ENCODE data around the gene WDR5B.

DNA sequence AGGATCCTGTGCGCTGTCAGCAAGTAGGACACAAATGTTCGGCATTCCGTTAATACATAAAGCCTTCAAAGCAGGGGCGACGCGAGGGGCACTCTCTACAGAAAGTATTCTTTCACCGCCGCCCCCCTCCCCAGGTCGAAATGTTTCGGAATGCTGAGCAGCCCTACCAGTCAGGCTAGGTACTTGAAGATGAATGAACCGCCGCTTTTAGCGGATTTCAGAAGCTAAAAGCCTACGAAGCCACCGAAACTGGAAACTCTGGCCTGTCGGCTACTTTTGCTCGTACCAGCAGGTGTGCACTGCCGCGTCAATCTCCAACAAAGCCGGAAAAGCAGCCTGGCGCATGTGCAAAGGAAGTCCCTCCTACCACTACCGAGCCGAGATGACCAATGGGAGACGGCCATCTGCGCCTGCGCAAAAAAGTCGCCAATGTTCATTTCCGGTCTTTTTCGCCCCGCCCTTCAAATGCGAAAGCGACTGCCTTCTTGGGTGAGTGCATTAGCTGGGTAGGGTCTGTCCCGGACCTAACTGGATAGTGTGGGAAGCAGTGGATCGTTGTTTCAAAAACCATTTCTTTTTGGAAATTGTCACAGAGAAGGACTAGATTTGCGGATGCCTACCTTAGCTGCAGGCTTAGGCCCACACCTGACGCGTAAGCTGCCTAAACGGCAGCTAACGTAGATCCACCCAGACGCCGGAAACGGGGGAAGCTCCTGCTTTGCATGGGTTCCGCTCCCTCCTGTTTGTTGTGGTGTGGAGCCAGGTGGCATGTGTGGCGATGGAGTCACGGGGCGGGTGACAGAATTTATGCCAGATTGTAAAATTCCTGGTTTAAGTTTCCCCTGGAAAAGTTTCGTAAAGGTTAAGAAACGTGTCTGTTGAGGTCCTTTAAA is at the start of gene WDR5B:
- TF ChIP-seq TBL1XR1 (IDR thresholded peaks at IDR 0.05; ENCODE audit: low read depth, low read length) (peak; percentile 83), EZH2 (IDR thresholded peaks at IDR 0.05; ENCODE audit: borderline replicate concordance, control insufficient read depth, low read depth, low read length) (no peak), CREB1 (IDR thresholded peaks at IDR 0.05; ENCODE audit: low read depth) (peak; percentile 52), POLR2AphosphoS2 (IDR thresholded peaks at IDR 0.05; ENCODE audit: low read depth, low read length) (peak; percentile 97), JUNB (IDR thresholded peaks at IDR 0.05) (no peak), SREBF2 (IDR thresholded peaks at IDR 0.05; ENCODE audit: low read length) (no peak), POLR2A (IDR thresholded peaks at IDR 0.05; ENCODE audit: low read depth, low read length) (peak; percentile 93), GABPA (IDR thresholded peaks at IDR 0.05; ENCODE audit: low read depth) (peak; percentile 86)
- TF ChIP-seq, protein P1, sequence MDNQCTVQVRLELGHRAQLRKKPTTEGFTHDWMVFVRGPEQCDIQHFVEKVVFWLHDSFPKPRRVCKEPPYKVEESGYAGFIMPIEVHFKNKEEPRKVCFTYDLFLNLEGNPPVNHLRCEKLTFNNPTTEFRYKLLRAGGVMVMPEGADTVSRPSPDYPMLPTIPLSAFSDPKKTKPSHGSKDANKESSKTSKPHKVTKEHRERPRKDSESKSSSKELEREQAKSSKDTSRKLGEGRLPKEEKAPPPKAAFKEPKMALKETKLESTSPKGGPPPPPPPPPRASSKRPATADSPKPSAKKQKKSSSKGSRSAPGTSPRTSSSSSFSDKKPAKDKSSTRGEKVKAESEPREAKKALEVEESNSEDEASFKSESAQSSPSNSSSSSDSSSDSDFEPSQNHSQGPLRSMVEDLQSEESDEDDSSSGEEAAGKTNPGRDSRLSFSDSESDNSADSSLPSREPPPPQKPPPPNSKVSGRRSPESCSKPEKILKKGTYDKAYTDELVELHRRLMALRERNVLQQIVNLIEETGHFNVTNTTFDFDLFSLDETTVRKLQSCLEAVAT (IDR thresholded peaks at IDR 0.05) = peak; percentile 59; the same call in 1 of the 2 replicates
- TF ChIP-seq, protein P2, sequence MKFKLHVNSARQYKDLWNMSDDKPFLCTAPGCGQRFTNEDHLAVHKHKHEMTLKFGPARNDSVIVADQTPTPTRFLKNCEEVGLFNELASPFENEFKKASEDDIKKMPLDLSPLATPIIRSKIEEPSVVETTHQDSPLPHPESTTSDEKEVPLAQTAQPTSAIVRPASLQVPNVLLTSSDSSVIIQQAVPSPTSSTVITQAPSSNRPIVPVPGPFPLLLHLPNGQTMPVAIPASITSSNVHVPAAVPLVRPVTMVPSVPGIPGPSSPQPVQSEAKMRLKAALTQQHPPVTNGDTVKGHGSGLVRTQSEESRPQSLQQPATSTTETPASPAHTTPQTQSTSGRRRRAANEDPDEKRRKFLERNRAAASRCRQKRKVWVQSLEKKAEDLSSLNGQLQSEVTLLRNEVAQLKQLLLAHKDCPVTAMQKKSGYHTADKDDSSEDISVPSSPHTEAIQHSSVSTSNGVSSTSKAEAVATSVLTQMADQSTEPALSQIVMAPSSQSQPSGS (IDR thresholded peaks at IDR 0.05; ENCODE audit: low read length) = peak; percentile 35; the same call in 1 of the 2 replicates
- TF ChIP-seq, protein P3, sequence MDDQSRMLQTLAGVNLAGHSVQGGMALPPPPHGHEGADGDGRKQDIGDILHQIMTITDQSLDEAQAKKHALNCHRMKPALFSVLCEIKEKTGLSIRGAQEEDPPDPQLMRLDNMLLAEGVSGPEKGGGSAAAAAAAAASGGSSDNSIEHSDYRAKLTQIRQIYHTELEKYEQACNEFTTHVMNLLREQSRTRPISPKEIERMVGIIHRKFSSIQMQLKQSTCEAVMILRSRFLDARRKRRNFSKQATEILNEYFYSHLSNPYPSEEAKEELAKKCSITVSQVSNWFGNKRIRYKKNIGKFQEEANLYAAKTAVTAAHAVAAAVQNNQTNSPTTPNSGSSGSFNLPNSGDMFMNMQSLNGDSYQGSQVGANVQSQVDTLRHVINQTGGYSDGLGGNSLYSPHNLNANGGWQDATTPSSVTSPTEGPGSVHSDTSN (IDR thresholded peaks at IDR 0.05; ENCODE audit: insufficient replicate concordance, low read depth, low read length) = peak; percentile 87

Data from GM12878 (cell line).